Upper lobe of left lung (tissue), 4 donors: ENCODE data around the gene PLXNB2.

Experiments
- POLR2A ChIP-seq, 4 donors: fragments of 450-650 bp; IDR thresholded peaks; one replicate each; pipeline ENCODE4 v1.5.1; 2016 to 2017; ENCODE audit warnings: antibody characterized with exemption in 4 of 4, mild to moderate bottlenecking in 2 of 4
- POLR2AphosphoS5 ChIP-seq, 2 donors: sonication (generic); formaldehyde crosslinking; IDR thresholded peaks; one replicate each; pipeline ENCODE4 v1.5.1; 2017; ENCODE audit warnings: antibody characterized with exemption in 2 of 2
- TF ChIP-seq, protein P1 (sequence below), 6 experiments: fragments of 450-650 bp in 4 of 6; fragments of 200-600 bp in 2 of 6; sonication (generic) in 2 of 6; IDR thresholded peaks; one replicate each; pipeline ENCODE4 v1.5.1; 2016 to 2019; ENCODE audit warnings: antibody characterized with exemption in 6 of 6

DNA sequence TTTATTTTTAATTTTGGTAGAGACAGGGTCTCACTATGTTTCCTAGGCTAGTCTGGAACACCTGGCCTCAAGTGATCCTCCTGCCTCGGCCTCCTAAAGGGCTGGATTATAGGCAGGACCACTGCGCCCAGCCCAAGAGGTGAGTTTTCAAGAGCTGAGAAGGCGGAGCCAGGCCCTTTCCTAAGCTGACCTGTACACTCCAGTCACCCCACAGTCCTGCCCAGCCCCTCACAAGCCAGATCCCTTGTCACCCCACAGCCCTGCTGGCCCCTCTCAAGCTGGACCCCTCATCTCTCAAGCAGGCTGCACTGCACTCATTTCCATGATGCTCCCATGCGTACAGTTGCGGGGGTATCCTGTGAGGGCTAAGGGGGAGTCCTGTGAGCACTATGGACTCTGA is 16.5 kb upstream of the PLXNB2 start:
- TF ChIP-seq, protein P1, sequence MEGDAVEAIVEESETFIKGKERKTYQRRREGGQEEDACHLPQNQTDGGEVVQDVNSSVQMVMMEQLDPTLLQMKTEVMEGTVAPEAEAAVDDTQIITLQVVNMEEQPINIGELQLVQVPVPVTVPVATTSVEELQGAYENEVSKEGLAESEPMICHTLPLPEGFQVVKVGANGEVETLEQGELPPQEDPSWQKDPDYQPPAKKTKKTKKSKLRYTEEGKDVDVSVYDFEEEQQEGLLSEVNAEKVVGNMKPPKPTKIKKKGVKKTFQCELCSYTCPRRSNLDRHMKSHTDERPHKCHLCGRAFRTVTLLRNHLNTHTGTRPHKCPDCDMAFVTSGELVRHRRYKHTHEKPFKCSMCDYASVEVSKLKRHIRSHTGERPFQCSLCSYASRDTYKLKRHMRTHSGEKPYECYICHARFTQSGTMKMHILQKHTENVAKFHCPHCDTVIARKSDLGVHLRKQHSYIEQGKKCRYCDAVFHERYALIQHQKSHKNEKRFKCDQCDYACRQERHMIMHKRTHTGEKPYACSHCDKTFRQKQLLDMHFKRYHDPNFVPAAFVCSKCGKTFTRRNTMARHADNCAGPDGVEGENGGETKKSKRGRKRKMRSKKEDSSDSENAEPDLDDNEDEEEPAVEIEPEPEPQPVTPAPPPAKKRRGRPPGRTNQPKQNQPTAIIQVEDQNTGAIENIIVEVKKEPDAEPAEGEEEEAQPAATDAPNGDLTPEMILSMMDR (IDR thresholded peaks at IDR 0.05), result no peak
- TF ChIP-seq POLR2AphosphoS5 (IDR thresholded peaks at IDR 0.05) (no peak), POLR2A (IDR thresholded peaks at IDR 0.05) (no peak)
